Astrocyte (in vitro differentiated cells and primary cell): ENCODE results near the gene HSD17B12.

Source experiments
- CTCF ChIP-seq: IDR thresholded peaks from 2 replicates; pipeline ENCODE4 v1.5.1; 2011; ENCODE audit warnings: low read depth, mild to moderate bottlenecking, inconsistent platforms, low read length, moderate library complexity; ENCODE audit not compliant: insufficient read depth
- EZH2 ChIP-seq: IDR thresholded peaks from 2 replicates; pipeline ENCODE4 v1.6.1; 2012; ENCODE audit warnings: mild to moderate bottlenecking, low read length, inconsistent platforms; ENCODE audit not compliant: insufficient read depth

DNA sequence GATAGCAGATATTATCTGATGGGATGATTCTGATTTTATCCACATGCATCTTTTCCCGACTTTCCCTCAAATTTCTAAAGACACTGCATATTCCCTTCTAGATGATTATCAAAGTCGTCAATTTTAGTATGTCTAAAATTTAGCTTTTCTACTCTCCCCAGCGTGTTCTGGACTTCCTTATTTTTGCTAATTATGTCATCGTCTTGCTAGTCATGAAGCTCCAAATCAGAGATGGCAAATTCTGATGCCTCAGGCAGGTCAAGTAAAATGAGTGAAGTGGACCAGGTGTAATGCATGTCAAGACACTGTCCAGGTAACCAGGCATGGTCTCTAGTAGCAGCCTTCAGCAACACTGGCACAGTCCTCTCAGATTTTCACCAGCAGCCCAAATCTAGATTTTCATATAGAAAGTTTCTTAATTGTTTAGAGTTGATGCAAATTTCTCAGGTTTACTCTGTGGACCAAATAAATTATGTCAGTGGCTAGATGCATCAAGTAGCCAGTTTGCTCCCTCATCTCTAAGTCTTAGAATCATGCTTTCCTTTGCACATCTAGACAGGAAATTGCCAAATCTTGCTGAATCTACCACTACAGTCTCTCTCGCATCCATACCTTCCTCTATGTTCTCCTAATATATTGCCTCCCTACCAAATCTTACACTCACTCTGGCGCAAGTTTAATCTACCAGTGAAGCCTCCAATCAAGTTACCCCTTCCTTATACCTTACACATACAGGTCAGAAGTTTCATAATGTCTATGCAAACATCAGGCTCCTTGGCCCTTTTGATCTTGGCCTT is 10.6 kb downstream of the HSD17B12 start:
- TF ChIP-seq CTCF = no peak
- TF ChIP-seq EZH2 = no peak
